NCI-H2171 (cell line): Measurements from ENCODE around the gene CDKAL1.

Experiments used
- DNase-seq: peaks from one replicate; lab custom pipeline; 2025; lab: John Stamatoyannopoulos, UW

CDKAL1 gene

DNA sequence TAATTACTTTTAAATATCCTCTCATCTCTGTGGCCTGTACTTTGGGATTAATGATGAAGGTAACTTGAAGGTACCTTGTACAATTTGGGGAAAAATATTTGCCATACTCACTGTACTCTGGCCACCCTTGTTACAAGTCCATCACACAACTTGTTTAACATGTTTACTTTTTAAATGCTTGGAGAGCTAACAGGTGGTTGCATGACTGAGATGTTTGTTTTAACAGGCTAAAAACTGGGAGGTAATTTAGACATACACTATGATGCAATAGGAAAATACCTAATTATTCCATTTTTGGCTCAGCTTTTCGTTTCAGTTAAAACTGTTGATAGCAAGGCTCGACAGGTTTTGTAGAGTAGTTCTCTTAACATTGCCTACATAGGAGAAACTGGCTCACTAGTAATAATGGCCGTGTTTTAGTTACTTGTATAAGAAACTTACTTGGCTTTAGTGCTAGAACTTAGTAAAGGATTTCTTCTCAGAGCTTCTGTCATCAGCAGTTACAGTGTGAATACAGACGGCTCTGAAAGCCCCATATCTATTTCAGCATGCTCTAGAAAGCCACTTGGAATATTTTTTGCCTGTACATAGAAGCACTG lies 569.5 kb downstream of the CDKAL1 start:
- DNase-seq, result no peak

DNA sequence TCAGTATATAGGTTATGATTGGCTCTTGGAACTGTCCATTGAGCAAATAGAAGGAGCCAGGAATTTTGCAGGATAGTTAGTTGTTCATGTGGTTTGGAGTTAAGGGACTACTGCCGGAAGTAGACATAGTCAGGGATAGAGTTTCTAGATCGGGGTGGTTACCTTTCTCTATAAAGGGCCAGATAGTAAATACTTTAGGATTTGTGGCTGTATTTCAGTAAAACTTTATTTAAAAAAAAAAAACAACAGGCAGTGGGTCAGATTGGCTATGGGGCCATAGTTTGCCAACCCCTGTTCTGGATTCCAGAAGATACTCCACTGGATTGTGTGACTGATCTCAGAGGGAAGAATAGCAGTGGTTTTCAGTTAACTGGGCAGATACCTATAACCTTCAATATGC lies 570.0 kb downstream of the CDKAL1 start:
- DNase-seq, result no peak

DNA sequence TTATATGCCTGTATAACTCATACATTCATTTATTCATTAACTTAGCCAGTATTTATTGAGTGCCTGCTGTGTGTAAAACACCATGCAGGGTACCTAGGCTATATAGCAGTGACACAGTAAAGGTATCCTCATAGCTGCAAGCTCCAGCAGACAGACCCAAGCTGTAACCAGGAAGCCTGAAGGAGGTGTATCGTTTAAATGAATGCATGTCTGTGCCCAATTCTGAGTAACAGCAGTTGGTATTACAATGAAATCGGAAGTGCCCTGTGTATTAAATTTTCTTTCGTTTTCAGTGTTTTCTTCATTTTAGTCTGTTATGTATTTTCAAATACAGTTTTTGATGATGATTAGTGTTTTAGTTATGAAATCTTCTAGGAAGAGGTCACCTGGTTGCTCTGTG lies 573.5 kb downstream of the CDKAL1 start:
- no peak for DNase-seq

DNA sequence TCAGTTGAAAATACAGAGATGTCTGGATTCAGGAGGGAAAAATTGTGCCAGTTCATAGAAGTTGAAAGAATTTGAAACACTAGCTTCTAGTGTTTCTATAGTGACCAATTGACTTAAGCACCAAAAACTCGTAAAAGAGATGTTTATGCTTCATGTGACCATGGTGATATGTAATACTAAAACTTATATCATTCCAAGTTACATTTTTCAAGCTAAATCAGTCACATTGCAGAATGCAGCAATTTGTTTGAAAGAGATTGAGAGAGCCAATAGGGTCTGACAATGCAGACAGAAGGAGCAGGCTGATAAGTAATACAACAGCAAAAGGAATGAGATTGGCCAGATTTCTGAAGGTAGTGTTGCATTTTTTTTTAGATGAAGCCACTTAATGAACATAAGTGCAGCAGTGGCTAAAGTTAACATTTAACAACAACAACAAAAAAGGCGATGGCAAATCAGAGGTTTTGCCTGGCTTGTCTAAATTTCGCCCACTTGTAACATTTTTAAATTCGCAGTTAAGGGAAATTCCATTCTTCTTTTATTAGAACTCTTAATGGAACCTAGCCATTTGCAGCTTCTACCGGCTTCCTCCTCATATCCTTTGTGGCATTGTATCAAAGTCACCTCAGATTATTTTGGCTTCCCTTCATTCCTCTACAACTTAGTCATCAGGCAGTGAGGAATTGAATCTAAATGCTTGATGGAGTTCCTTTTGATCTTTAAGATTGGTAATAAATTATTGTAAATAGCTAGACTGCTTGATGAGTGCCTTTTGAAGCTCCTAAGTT lies 575.3 kb downstream of the CDKAL1 start:
- no peak for DNase-seq

DNA sequence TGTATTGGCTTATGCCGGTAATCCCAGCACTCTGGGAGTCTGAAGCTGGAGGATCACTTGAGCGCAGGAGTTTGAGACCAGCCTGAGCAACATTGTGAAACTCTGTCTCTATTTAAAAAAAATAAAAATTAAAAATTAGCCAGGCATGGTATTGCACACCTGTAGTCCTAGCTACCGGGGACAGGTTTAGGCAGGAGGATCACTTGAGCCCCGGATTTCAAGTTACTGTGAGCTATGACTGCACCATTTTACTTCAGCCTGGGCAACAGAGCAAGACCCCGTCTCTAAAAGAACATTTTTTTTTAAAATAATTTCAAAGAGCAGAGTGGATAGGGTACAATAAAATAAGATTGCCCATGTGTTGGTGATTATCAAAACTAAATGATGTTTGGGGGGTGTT lies 576.4 kb downstream of the CDKAL1 start:
- no peak for DNase-seq

DNA sequence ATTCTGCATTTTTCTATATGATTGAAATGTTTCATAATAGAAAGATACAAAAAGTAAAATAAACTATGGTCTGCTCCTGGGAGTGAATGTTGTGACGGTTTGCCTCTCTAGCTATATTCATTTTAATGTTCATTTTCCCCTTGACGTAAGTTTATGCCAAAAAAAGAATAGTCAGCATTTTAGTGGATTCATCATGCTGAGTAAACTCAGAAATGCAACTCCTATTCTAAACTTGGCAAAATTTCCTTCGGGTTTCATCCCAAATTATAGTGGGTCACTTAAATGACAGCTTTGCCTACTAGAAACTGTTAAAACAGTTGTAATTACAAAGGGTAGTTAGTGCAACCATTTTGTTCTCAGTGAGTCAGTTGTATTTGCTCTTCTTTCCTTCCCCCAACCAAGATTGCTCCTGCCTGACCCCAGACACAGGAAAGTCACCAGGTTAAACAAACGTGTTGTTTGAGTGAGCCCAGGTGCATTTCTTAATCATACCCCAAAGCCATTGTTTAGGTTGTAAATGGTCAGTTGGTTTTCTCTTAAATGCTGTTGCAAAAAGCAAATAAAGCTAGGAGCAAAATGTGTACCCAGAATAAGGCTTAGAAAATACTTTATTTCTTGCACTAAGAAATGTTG lies 577.0 kb downstream of the CDKAL1 start:
- DNase-seq, result no peak

- no peak for DNase-seq
These were observed 580.9 kb downstream of the CDKAL1 start for GRCh38 chr6:21115111-21115510.

GRCh38 chr6:21116736-21117135 lies 582.5 kb downstream of the CDKAL1 start:
- no peak for DNase-seq

- no peak for DNase-seq
These were observed 584.0 kb downstream of the CDKAL1 start for GRCh38 chr6:21118216-21118780.

- DNase-seq, result no peak
These were observed 587.4 kb downstream of the CDKAL1 start for GRCh38 chr6:21121636-21122136.

- no peak for DNase-seq
These were observed 589.5 kb downstream of the CDKAL1 start for GRCh38 chr6:21123507-21124436.

- DNase-seq, result no peak
These were observed 594.3 kb downstream of the CDKAL1 start for GRCh38 chr6:21128601-21129000.

DNA sequence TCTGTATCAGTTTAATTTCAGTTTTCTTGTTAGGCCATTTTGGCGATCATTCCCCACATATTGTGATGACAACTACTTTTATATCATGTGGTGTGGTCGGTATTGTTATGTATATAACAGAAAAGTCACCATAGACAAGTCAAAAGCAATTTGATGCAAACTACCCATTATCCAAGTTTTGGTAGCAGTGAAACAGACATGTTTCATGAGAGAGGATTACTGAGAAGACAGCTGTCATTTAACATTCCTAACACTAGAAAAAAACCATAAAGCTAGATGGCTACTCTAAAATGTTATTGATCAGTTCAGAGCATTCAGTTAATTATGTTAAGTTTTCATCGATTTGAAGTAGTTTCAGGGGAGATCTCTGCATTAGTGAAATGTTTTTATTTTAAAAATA lies 597.1 kb downstream of the CDKAL1 start:
- DNase-seq, result no peak

GRCh38 chr6:21132446-21132845 lies 598.2 kb downstream of the CDKAL1 start:
- no peak for DNase-seq

DNA sequence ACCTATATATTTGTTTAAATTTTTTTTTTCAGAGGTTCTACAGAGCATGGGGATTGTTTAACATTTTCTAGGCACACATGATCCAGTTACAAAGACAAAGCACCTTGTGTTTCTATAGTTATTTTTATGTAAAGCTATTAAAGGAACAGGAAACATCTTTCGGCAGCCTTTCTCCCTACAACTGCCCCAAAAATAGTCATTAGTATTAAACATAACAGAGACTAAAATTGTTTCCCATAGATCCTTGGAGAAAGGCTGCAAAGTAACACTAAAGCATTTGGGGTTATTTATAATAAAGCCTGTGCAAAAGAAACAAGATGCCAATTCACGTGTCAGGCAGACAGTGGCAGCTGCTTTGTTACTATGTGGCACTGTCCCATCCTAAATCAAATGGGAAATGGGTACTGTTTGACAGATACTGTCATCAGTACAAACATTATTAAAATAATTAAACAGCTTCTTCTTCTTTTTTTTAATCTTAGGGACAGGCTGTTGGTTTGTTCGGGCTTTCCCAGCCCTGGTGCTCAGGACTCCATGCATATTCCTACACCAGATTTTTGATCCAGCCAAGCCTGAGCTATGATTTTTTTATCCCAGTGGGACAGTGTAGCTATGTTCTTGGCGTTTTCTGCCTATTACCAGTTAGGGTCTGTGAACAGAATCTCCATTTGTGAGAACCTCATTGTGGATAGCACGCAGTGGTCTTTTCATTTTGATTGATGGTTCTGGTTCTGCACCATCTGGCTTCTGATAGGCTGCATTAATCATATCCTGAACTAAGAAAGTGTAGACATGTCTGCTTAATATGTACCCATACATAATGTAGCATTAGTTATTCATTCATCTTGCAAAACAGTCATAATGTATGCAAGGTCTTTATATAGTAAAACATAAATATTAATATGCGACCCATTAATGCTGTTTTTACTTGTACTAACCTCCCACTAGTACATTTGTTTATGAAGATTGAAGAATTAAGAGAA lies 598.9 kb downstream of the CDKAL1 start:
- DNase-seq, result peak; percentile 40

- no peak for DNase-seq
These were observed 599.6 kb downstream of the CDKAL1 start for GRCh38 chr6:21133901-21134300.

- DNase-seq, result no peak
These were observed 600.1 kb downstream of the CDKAL1 start for GRCh38 chr6:21134356-21134755.

- DNase-seq, result no peak
These were observed 601.3 kb downstream of the CDKAL1 start for GRCh38 chr6:21135484-21136013.

GRCh38 chr6:21137700-21138335 lies 603.6 kb downstream of the CDKAL1 start:
- DNase-seq, result no peak
